ENCODE measurements around the gene ARMC7.

Gene ARMC7

DNA sequence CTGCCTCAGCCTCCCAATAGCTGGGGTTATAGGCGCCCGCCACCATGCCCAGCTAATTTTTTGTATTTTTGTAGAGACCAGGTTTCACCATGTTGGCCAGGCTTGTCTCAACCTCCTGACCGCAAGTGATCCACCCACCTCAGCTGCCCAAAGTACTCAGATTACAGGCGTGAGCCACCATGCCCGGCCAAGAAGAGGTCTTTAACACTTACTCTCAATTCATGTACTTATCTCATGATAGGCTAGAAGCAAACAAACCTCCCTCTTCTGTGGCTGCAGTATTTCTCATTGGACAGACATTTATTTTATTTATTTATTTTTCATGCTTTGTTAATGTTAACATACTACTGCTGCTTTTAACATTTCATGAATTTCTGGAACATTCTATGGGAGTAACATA, 28.8 kb downstream of the ARMC7 start:
- CTCF ChIA-PET, result no interaction called here
- H3K4me3 ChIP-seq (ENCODE audit: control insufficient read depth in 1 of 7, extremely low read depth in 1 of 7, insufficient read depth in 4 of 7, low read depth in 2 of 7, low read length in 6 of 7), result no peak overlapping the region
- H3K9me3 ChIP-seq (ENCODE audit: control extremely low read depth in 1 of 5, control insufficient read depth in 4 of 5, insufficient read depth in 2 of 5, low read depth in 1 of 5, low read length in 4 of 5), result no peaks in the 10 kb centered on the region
- no peak overlapping the region for H3K27ac ChIP-seq (ENCODE audit: insufficient read depth in 1 of 2, low read depth in 1 of 2, low read length in 2 of 2, poor library complexity in 1 of 2, severe bottlenecking in 2 of 2)
- no peaks in the 10 kb centered on the region for H3K27me3 ChIP-seq (replicated peaks in 2 of 5; ENCODE audit: control insufficient read depth in 4 of 5, insufficient read depth in 5 of 5, low read length in 4 of 5)
- POLR2A ChIA-PET, result no interaction called here
- WGBS (ENCODE audit: insufficient coverage), result 100% methylated on average over 2 of the region's 5 CpGs
- H3K36me3 ChIP-seq (ENCODE audit: control insufficient read depth in 4 of 4, insufficient read depth in 4 of 4, low read length in 3 of 4), result peaks cover 4 to 47% (median 25%) of the 10 kb centered on the region in 4 experiments
- no peak for DNase-seq
- H3K4me1 ChIP-seq (ENCODE audit: control extremely low read depth in 1 of 4, control insufficient read depth in 4 of 4, insufficient read depth in 4 of 4, low read length in 3 of 4), result peaks cover 0 to 8% (median 3%) of the 10 kb centered on the region in 4 experiments

GRCh38 chr17:75142236-75142971, 32.6 kb downstream of the ARMC7 start:
- no peak for DNase-seq
- H3K9me3 ChIP-seq (ENCODE audit: control extremely low read depth in 1 of 5, control insufficient read depth in 4 of 5, insufficient read depth in 2 of 5, low read depth in 1 of 5, low read length in 4 of 5), result no peaks in the 10 kb centered on the region
- peaks cover 16 to 68% (median 42%) of the 10 kb centered on the region in 4 experiments for H3K36me3 ChIP-seq (ENCODE audit: control insufficient read depth in 4 of 4, insufficient read depth in 4 of 4, low read length in 3 of 4)
- H3K27ac ChIP-seq (ENCODE audit: insufficient read depth in 1 of 2, low read depth in 1 of 2, low read length in 2 of 2, poor library complexity in 1 of 2, severe bottlenecking in 2 of 2), result no peak overlapping the region
- no peak overlapping the region for H3K4me3 ChIP-seq (ENCODE audit: control insufficient read depth in 1 of 7, extremely low read depth in 1 of 7, insufficient read depth in 4 of 7, low read depth in 2 of 7, low read length in 6 of 7)
- WGBS (ENCODE audit: insufficient coverage), result 97% methylated on average over 6 of the region's 13 CpGs
- ChIA-PET CTCF (interaction anchor here (0.9 to 3.9 kb wide), 3 partner anchors 11 to 73 kb away, joined by 3 to 22 read pairs (median 3); partner anchors contain the start of gene NT5C), POLR2A (no interaction called here)
- H3K4me1 ChIP-seq (ENCODE audit: control extremely low read depth in 1 of 4, control insufficient read depth in 4 of 4, insufficient read depth in 4 of 4, low read length in 3 of 4), result peaks cover 0 to 8% (median 3%) of the 10 kb centered on the region in 4 experiments
- H3K27me3 ChIP-seq (replicated peaks in 2 of 5; ENCODE audit: control insufficient read depth in 4 of 5, insufficient read depth in 5 of 5, low read length in 4 of 5), result no peaks in the 10 kb centered on the region

DNA sequence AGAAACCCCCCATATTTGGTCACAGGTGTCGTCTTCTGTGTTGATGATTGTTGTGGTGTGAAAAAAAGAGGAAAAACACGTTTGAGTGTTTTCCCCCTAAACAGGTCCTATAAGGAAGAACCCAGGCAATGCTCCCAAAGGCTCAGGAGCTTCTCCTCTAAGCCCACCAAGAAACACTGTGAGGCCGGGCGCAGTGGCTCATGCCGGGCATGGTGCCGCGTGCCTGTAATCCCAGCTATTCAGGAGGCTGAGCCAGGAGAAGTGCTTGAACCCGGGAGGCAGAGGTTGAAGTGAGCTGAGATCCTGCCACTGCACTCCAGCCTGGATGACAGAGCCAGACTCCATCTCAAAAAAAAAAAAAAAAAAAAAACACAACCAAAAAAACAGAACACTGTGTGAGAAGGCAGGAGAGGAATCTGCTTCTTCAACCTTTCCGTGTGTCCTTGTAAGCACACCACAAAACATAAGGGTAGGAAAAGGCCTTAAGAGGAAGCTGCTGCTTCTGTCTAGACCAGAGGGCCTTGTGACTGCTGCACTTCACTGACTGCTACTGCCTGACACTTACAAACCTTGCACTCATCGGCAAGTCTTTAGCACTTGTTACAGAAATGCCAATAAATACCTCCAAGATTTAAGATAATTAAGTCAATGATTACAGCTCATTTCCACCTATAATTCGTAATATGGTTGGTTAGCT, 35.2 kb downstream of the ARMC7 start:
- Histone ChIP-seq H3K27me3 (replicated peaks in 2 of 5; ENCODE audit: control insufficient read depth in 4 of 5, insufficient read depth in 5 of 5, low read length in 4 of 5) (no peaks in the 10 kb centered on the region), H3K27ac (ENCODE audit: insufficient read depth in 1 of 2, low read depth in 1 of 2, low read length in 2 of 2, poor library complexity in 1 of 2, severe bottlenecking in 2 of 2) (no peak overlapping the region), H3K4me3 (ENCODE audit: control insufficient read depth in 1 of 7, extremely low read depth in 1 of 7, insufficient read depth in 4 of 7, low read depth in 2 of 7, low read length in 6 of 7) (no peak overlapping the region), H3K4me1 (ENCODE audit: control extremely low read depth in 1 of 4, control insufficient read depth in 4 of 4, insufficient read depth in 4 of 4, low read length in 3 of 4) (peaks cover 0 to 8% (median 3%) of the 10 kb centered on the region in 4 experiments), H3K36me3 (ENCODE audit: control insufficient read depth in 4 of 4, insufficient read depth in 4 of 4, low read length in 3 of 4) (peaks cover 18 to 75% (median 48%) of the 10 kb centered on the region in 4 experiments), H3K9me3 (ENCODE audit: control extremely low read depth in 1 of 5, control insufficient read depth in 4 of 5, insufficient read depth in 2 of 5, low read depth in 1 of 5, low read length in 4 of 5) (no peaks in the 10 kb centered on the region)
- ChIA-PET POLR2A (interaction anchor here (0.7 to 1.7 kb wide), 3 partner anchors 14 to 34 kb away, joined by 3 to 5 read pairs (median 3); partner anchors contain the start of gene NT5C), CTCF (interaction anchor here (0.6 to 2.1 kb wide), 9 partner anchors 8 to 160 kb away, joined by 3 to 10 read pairs (median 3); partner anchors contain the start of gene NT5C)
- DNase-seq, result no peak
- 100% methylated on average over 8 of the region's 11 CpGs for WGBS (ENCODE audit: insufficient coverage)

GRCh38 chr17:75146592-75146991, 36.8 kb downstream of the ARMC7 start:
- Histone ChIP-seq H3K27me3 (replicated peaks in 2 of 5; ENCODE audit: control insufficient read depth in 4 of 5, insufficient read depth in 5 of 5, low read length in 4 of 5) (no peaks in the 10 kb centered on the region), H3K27ac (ENCODE audit: insufficient read depth in 1 of 2, low read depth in 1 of 2, low read length in 2 of 2, poor library complexity in 1 of 2, severe bottlenecking in 2 of 2) (no peak overlapping the region), H3K4me1 (ENCODE audit: control extremely low read depth in 1 of 4, control insufficient read depth in 4 of 4, insufficient read depth in 4 of 4, low read length in 3 of 4) (peaks cover 0 to under 1% (median 0%) of the 10 kb centered on the region in 4 experiments), H3K9me3 (ENCODE audit: control extremely low read depth in 1 of 5, control insufficient read depth in 4 of 5, insufficient read depth in 2 of 5, low read depth in 1 of 5, low read length in 4 of 5) (no peaks in the 10 kb centered on the region), H3K4me3 (ENCODE audit: control insufficient read depth in 1 of 7, extremely low read depth in 1 of 7, insufficient read depth in 4 of 7, low read depth in 2 of 7, low read length in 6 of 7) (no peak overlapping the region), H3K36me3 (ENCODE audit: control insufficient read depth in 4 of 4, insufficient read depth in 4 of 4, low read length in 3 of 4) (peaks cover 18 to 66% (median 45%) of the 10 kb centered on the region in 4 experiments)
- WGBS (ENCODE audit: insufficient coverage), result 94% methylated on average over 2 of the region's 3 CpGs
- CTCF ChIA-PET, result interaction anchor here (1.2 to 2.1 kb wide), 3 partner anchors 12 to 99 kb away, joined by 4 to 10 read pairs (median 6); partner anchors contain the start of gene KCTD2
- no peak for DNase-seq
- POLR2A ChIA-PET, result interaction anchor here (1.7 kb wide), 1 partner anchor 22 kb away, joined by 5 read pairs; no protein-coding TSS in a partner anchor

DNA sequence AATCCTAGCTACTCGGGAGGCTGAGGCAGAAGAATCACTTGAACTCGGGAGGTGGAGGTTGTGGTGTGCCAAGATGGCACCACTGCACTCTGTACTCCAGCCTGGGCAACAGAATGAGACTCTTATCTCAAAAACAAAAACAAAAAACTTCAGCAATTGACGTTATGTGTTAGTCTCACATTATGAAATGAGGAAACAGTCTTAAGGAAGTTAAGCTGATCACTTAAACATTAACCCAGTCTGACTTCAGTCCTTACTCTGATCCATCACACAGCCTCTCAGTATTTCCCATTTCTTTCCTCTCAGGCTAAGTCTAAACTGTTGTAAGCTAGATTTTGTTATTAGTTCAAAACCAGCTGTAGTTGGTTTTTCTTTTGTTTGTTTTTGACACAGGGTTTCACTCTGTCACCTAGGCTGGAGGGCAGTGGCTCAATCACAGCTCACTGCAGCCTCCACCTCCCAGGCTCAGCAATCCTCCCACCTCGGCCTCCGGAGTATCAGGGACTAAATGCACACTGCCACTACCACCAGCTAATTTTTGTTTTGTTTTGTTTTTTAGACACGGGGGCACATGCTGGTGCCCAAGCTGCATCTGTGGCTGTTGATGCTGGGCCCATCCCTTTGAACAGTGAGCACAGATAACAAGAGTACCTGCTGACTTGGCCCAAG, 38.2 kb downstream of the ARMC7 start:
- ChIA-PET CTCF (interaction anchor here (0.8 to 3.7 kb wide), 8 partner anchors 14 to 108 kb away, joined by 3 to 19 read pairs (median 5); partner anchors contain the start of gene NT5C), POLR2A (no interaction called here)
- WGBS (ENCODE audit: insufficient coverage), result 100% methylated on average over 3 of the region's 6 CpGs
- H3K9me3 ChIP-seq (ENCODE audit: control extremely low read depth in 1 of 5, control insufficient read depth in 4 of 5, insufficient read depth in 2 of 5, low read depth in 1 of 5, low read length in 4 of 5), result no peaks in the 10 kb centered on the region
- H3K4me3 ChIP-seq (ENCODE audit: control insufficient read depth in 1 of 7, extremely low read depth in 1 of 7, insufficient read depth in 4 of 7, low read depth in 2 of 7, low read length in 6 of 7), result no peak overlapping the region
- no peaks in the 10 kb centered on the region for H3K27me3 ChIP-seq (replicated peaks in 2 of 5; ENCODE audit: control insufficient read depth in 4 of 5, insufficient read depth in 5 of 5, low read length in 4 of 5)
- DNase-seq, result no peak
- H3K27ac ChIP-seq (ENCODE audit: insufficient read depth in 1 of 2, low read depth in 1 of 2, low read length in 2 of 2, poor library complexity in 1 of 2, severe bottlenecking in 2 of 2), result no peak overlapping the region
- H3K4me1 ChIP-seq (ENCODE audit: control extremely low read depth in 1 of 4, control insufficient read depth in 4 of 4, insufficient read depth in 4 of 4, low read length in 3 of 4), result peaks cover 0 to 10% (median 6%) of the 10 kb centered on the region in 4 experiments
- peaks cover 14 to 57% (median 37%) of the 10 kb centered on the region in 4 experiments for H3K36me3 ChIP-seq (ENCODE audit: control insufficient read depth in 4 of 4, insufficient read depth in 4 of 4, low read length in 3 of 4)

- Histone ChIP-seq H3K27ac (ENCODE audit: insufficient read depth in 1 of 2, low read depth in 1 of 2, low read length in 2 of 2, poor library complexity in 1 of 2, severe bottlenecking in 2 of 2) (no peak overlapping the region), H3K36me3 (ENCODE audit: control insufficient read depth in 4 of 4, insufficient read depth in 4 of 4, low read length in 3 of 4) (peaks cover 5 to 20% (median 11%) of the 10 kb centered on the region in 4 experiments), H3K4me1 (ENCODE audit: control extremely low read depth in 1 of 4, control insufficient read depth in 4 of 4, insufficient read depth in 4 of 4, low read length in 3 of 4) (peaks cover 0 to 21% (median 20%) of the 10 kb centered on the region in 4 experiments), H3K27me3 (replicated peaks in 2 of 5; ENCODE audit: control insufficient read depth in 4 of 5, insufficient read depth in 5 of 5, low read length in 4 of 5) (no peaks in the 10 kb centered on the region), H3K9me3 (ENCODE audit: control extremely low read depth in 1 of 5, control insufficient read depth in 4 of 5, insufficient read depth in 2 of 5, low read depth in 1 of 5, low read length in 4 of 5) (no peaks in the 10 kb centered on the region), H3K4me3 (ENCODE audit: control insufficient read depth in 1 of 7, extremely low read depth in 1 of 7, insufficient read depth in 4 of 7, low read depth in 2 of 7, low read length in 6 of 7) (no peak overlapping the region)
- no peak for DNase-seq
- ChIA-PET POLR2A (no interaction called here), CTCF (interaction anchor here (0.9 to 1.0 kb wide), 2 partner anchors 13 to 41 kb away, joined by 3 read pairs; no protein-coding TSS in a partner anchor)
- 100% methylated on average over 1 of the region's 6 CpGs for WGBS (ENCODE audit: insufficient coverage)
Observed at GRCh38 chr17:75151930-75152329, 42.2 kb downstream of the ARMC7 start.

All from common myeloid progenitor, CD34-positive (primary cell).